HepG2 (cell line): Measurements from ENCODE around the gene TM4SF1. TPM values are rescaled to one million over a fixed set of nuclear protein-coding genes. Genes with fewer than 3 reads are reported as not detected.
A peak's percentile ranks its signal among the peaks of the same experiment; 100 is the strongest.

Experiments
- BRD4 ChIP-seq: sonication (generic); formaldehyde crosslinking; IDR thresholded peaks from 2 replicates; pipeline ENCODE4 v1.4.0; 2020; ENCODE audit warnings: missing genetic modification reagents
- E2F1 ChIP-seq: sonication (generic); formaldehyde crosslinking; IDR thresholded peaks from 2 replicates; pipeline ENCODE4 v1.5.0; 2020; ENCODE audit warnings: missing genetic modification reagents
- IRF9 ChIP-seq: sonication (generic); formaldehyde crosslinking; IDR thresholded peaks from 2 replicates; pipeline ENCODE4 v1.8.0; 2022; ENCODE audit warnings: missing genetic modification reagents, mild to moderate bottlenecking, borderline replicate concordance
- POLR2A ChIP-seq, 2 experiments: IDR thresholded peaks; 2 replicates each; pipeline ENCODE4 v1.6.1; 2011; ENCODE audit warnings: low read depth in 2 of 2, low read length in 2 of 2, mild to moderate bottlenecking in 1 of 2, moderate library complexity in 1 of 2; ENCODE audit not compliant: insufficient read depth in 1 of 2
- SOX13 ChIP-seq, 3 experiments: fragments of 450-650 bp in 1 of 3; sonication (generic) in 1 of 3; formaldehyde crosslinking in 1 of 3; IDR thresholded peaks in 2 of 3; conservative IDR thresholded peaks in 1 of 3; 2 replicates each; pipeline versions ENCODE4 v1.5.0 to v1.6.1; 2016 to 2020; ENCODE audit warnings: antibody characterized with exemption in 1 of 3, mild to moderate bottlenecking in 1 of 3, missing compliant biosample characterization in 1 of 3, missing genetic modification reagents in 1 of 3, moderate library complexity in 1 of 3
- ZBTB40 ChIP-seq, 2 experiments: fragments of 450-650 bp in 1 of 2; sonication (generic) in 1 of 2; formaldehyde crosslinking in 1 of 2; IDR thresholded peaks; 2 replicates each; pipeline versions ENCODE4 v1.6.1 to v1.8.0; 2016 to 2022; ENCODE audit warnings: antibody characterized with exemption in 1 of 2, mild to moderate bottlenecking in 1 of 2, missing genetic modification reagents in 1 of 2
- ZNF407 ChIP-seq: sonication (generic); formaldehyde crosslinking; IDR thresholded peaks from one replicate; pipeline ENCODE4 v1.5.1; 2020; ENCODE audit warnings: mild to moderate bottlenecking, missing genetic modification reagents; ENCODE audit errors: not compliant biosample characterization
- ZNF484 ChIP-seq: sonication (generic); formaldehyde crosslinking; IDR thresholded peaks from 2 replicates; pipeline ENCODE4 v1.5.1; 2020; ENCODE audit warnings: mild to moderate bottlenecking, low read depth, missing genetic modification reagents, borderline replicate concordance
- polyA plus RNA-seq, 8 experiments: library from polyadenylated mRNA; depleted of rRNA in 3 of 8; stranded (reverse) in 7 of 8; unstranded in 1 of 8; fragments of >200 nt; fragmentation: Illumina TruSeq in 4 of 8; extraction: Trizol in 4 of 8; gene quantifications; 2 replicates each; pipeline versions ENCODE4 v1.2.1 to v1.2.3, GENCODE V29; 2011 to 2016; ENCODE audit warnings: low read depth in 4 of 8, missing spikeins in 1 of 8, mixed read lengths in 1 of 8; ENCODE audit not compliant: insufficient read depth in 1 of 8
- total RNA-seq, 5 experiments: library from RNA; depleted of rRNA; stranded (reverse); fragments of >200 nt; fragmentation: Illumina TruSeq; extraction: Trizol; gene quantifications; 2 replicates each; pipeline ENCODE4 v1.2.3, GENCODE V29; 2016; ENCODE audit warnings: low read depth in 1 of 5

The TM4SF1 gene
- total and polyA plus RNA-seq, 2 of the 13 experiments (the other 11 are each of a cell fraction or from before 2014, with no cell fraction given) = 431 to 1,359 TPM

- TF ChIP-seq ZNF407 (CRISPR knock-in tag) (no peak), IRF9 (CRISPR knock-in tag) (no peak), ZBTB40 (IDR thresholded peaks at IDR 0.05) (no peak), ZBTB40 (CRISPR knock-in tag; IDR thresholded peaks at IDR 0.05) (no peak), POLR2A (IDR thresholded peaks at IDR 0.05; ENCODE audit: insufficient read depth in 1 of 2, low read depth in 2 of 2, low read length in 2 of 2) (peak in 1 of 2 experiments; percentile 60; a peak in 3 of 4 replicates), ZNF484 (no peak), SOX13 (IDR thresholded peaks at IDR 0.05) (no peak), SOX13 (CRISPR knock-in tag; conservative IDR thresholded peaks at IDR 0.05 in 1 of 2, IDR thresholded peaks at IDR 0.05 in 1 of 2) (0 out of 4 replicates have a peak, but pooled peaks of 1 of the 2 experiments have one; percentile 12), BRD4 (CRISPR knock-in tag) (no peak), E2F1 (CRISPR knock-in tag) (no peak)
Observed at GRCh38 chr3:149368201-149368673, 9.2 kb downstream of the TM4SF1 start (continued).
